WTC11 (cell line): ENCODE measurements around the gene IGF2BP3.
"Not testable (repeated sequence)": the region's sequence is repeated elsewhere in the genome, so short reads cannot be mapped to it uniquely, and the experiment has no call there.

ENCODE experiments used
- CBFB ChIP-seq: sonication (generic); formaldehyde crosslinking; IDR thresholded peaks from 2 replicates; pipeline ENCODE4 v1.8.1; 2022; ENCODE audit warnings: mild to moderate bottlenecking, low read depth, missing genetic modification reagents
- CTCF ChIP-seq: fragments of 200-600 bp; IDR thresholded peaks from 2 replicates; pipeline ENCODE4 v1.8.0; 2022; ENCODE audit warnings: antibody characterized with exemption
- E2F4 ChIP-seq: sonication (generic); formaldehyde crosslinking; IDR thresholded peaks from 2 replicates; pipeline ENCODE4 v1.8.1; 2022; ENCODE audit warnings: low read depth, mild to moderate bottlenecking, moderate library complexity, missing genetic modification reagents, borderline replicate concordance
- ESRRA ChIP-seq: sonication (generic); formaldehyde crosslinking; IDR thresholded peaks from 2 replicates; pipeline ENCODE4 v1.8.1; 2022; ENCODE audit warnings: mild to moderate bottlenecking, missing genetic modification reagents, borderline replicate concordance
- ETV6 ChIP-seq: sonication (generic); formaldehyde crosslinking; IDR thresholded peaks from 2 replicates; pipeline ENCODE4 v1.8.1; 2022; ENCODE audit warnings: mild to moderate bottlenecking, missing genetic modification reagents
- JUN ChIP-seq: sonication (generic); formaldehyde crosslinking; IDR thresholded peaks from 2 replicates; pipeline ENCODE4 v1.8.0; 2023; ENCODE audit warnings: mild to moderate bottlenecking, missing genetic modification reagents
- NR1H2 ChIP-seq: sonication (generic); formaldehyde crosslinking; IDR thresholded peaks from 2 replicates; pipeline ENCODE4 v1.9.0; 2021; ENCODE audit warnings: mild to moderate bottlenecking, moderate library complexity, missing genetic modification reagents
- NR3C1 ChIP-seq: sonication (generic); formaldehyde crosslinking; conservative IDR thresholded peaks from 2 replicates; pipeline ENCODE4 v1.8.1; 2023; ENCODE audit warnings: low read depth, mild to moderate bottlenecking, missing genetic modification reagents
- TCF7 ChIP-seq: sonication (generic); formaldehyde crosslinking; IDR thresholded peaks from 2 replicates; pipeline ENCODE4 v1.8.0; 2022; ENCODE audit warnings: mild to moderate bottlenecking, low read depth, missing genetic modification reagents, moderate library complexity
- USF2 ChIP-seq: sonication (generic); formaldehyde crosslinking; IDR thresholded peaks from 2 replicates; pipeline ENCODE4 v1.8.1; 2023; ENCODE audit warnings: mild to moderate bottlenecking, missing genetic modification reagents, moderate library complexity
- ZNF532 ChIP-seq: fragments of 250-450 bp; sonication (Bioruptor Pico); IDR thresholded peaks from 2 replicates; pipeline ENCODE4 v1.9.0; 2021; ENCODE audit warnings: mild to moderate bottlenecking, borderline replicate concordance
- TF ChIP-seq, protein P1 (sequence below): sonication (generic); formaldehyde crosslinking; IDR thresholded peaks from 2 replicates; pipeline ENCODE4 v1.8.0; 2022; ENCODE audit warnings: mild to moderate bottlenecking, missing genetic modification reagents

GRCh38 chr7:23398090-23398489 is 72.2 kb downstream of the IGF2BP3 start:
- not testable (repeated sequence) for TF ChIP-seq E2F4 (CRISPR knock-in tag); CTCF; CBFB (CRISPR knock-in tag); USF2 (CRISPR knock-in tag); NR3C1 (CRISPR knock-in tag); JUN (CRISPR knock-in tag); TCF7 (CRISPR knock-in tag); ZNF532 (CRISPR knock-in tag); NR1H2 (CRISPR knock-in tag); ETV6 (CRISPR knock-in tag); ESRRA
- TF ChIP-seq, protein P1, sequence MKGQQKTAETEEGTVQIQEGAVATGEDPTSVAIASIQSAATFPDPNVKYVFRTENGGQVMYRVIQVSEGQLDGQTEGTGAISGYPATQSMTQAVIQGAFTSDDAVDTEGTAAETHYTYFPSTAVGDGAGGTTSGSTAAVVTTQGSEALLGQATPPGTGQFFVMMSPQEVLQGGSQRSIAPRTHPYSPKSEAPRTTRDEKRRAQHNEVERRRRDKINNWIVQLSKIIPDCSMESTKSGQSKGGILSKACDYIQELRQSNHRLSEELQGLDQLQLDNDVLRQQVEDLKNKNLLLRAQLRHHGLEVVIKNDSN (CRISPR knock-in tag) = not testable (repeated sequence)
